Adrenal gland (tissue), 5 donors: ENCODE measurements around the gene UBXN11.

Experiments
- CTCF ChIP-seq, 6 experiments: fragments of 450-650 bp in 4 of 6; fragments of 200-600 bp in 2 of 6; sonication (generic) in 1 of 6; IDR thresholded peaks; 1 replicate in 5 of 6; 2 replicates in 1 of 6; pipeline versions ENCODE4 v1.5.1 to v1.8.0; 2016 to 2021; ENCODE audit warnings: antibody characterized with exemption in 6 of 6, mild to moderate bottlenecking in 2 of 6, moderate library complexity in 1 of 6
- POLR2A ChIP-seq, 2 donors: fragments of 450-650 bp; IDR thresholded peaks; one replicate each; pipeline ENCODE4 v1.6.1; 2017; ENCODE audit warnings: antibody characterized with exemption in 2 of 2, mild to moderate bottlenecking in 2 of 2, moderate library complexity in 1 of 2
- donor health status: DM: no; HTN: no; CAD: no.

GRCh38 chr1:26335774-26336476, 29.5 kb upstream of the UBXN11 start:
- no peak for TF ChIP-seq CTCF (IDR thresholded peaks at IDR 0.05)
- no peak for TF ChIP-seq POLR2A (IDR thresholded peaks at IDR 0.05)
